Measurements from ENCODE around the gene GNG3. TPM values are rescaled to one million over a fixed set of nuclear protein-coding genes. Genes with fewer than 3 reads are reported as not detected.
A peak's percentile ranks its signal among the peaks of the same experiment; 100 is the strongest.

The GNG3 gene
- total and polyA plus RNA-seq, 2 of the 8 experiments (the other 6 are each of a cell fraction or from before 2014, with no cell fraction given), result 4.9 to 12.1 TPM

DNA sequence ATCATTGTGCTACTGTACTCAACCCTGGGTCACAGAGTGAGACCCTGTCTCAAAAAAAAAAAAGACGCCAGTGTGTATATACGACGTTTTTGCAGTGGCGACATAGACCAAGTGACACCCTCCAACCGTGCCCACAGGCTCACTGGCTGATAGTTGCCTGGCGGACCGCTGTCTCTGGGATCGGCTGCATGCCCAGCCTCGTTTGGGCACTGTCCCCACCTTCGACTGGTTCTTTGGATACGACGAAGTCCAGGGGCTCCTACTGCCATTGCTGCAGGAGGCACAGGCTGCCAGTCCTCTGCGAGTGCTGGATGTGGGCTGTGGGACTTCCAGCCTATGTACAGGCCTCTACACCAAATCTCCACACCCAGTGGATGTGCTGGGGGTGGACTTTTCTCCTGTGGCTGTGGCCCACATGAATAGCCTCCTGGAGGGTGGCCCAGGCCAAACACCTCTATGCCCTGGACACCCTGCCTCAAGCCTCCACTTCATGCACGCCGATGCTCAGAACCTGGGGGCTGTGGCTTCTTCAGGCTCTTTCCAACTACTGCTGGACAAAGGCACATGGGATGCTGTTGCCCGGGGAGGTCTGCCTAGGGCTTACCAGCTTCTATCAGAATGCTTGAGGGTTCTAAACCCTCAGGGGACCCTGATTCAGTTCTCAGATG is 41.1 kb upstream of the GNG3 start (continued):
- TF ChIP-seq POU5F1 (IDR thresholded peaks at IDR 0.05; ENCODE audit: low read depth, low read length), result no peak
- no peak for TF ChIP-seq ZNF274 (IDR thresholded peaks at IDR 0.05; ENCODE audit: borderline replicate concordance, extremely low read depth, low read length)
- no peak for TF ChIP-seq EGR1 (IDR thresholded peaks at IDR 0.05; ENCODE audit: borderline replicate concordance, low read depth, low read length)
- TF ChIP-seq SP2 (IDR thresholded peaks at IDR 0.05; ENCODE audit: low read length), result no peak
- no peak for TF ChIP-seq JUND (IDR thresholded peaks at IDR 0.05; ENCODE audit: low read length)
- peak; percentile 21 for TF ChIP-seq SIRT6 (IDR thresholded peaks at IDR 0.05; ENCODE audit: low read length)
- no peak for TF ChIP-seq CBX5 (IDR thresholded peaks at IDR 0.05; ENCODE audit: low read depth, low read length)
- no peak for TF ChIP-seq KDM5A (IDR thresholded peaks at IDR 0.05; ENCODE audit: low read length)
- no peak for TF ChIP-seq CEBPB (IDR thresholded peaks at IDR 0.05; ENCODE audit: low read depth, low read length)
- TF ChIP-seq SAP30 (IDR thresholded peaks at IDR 0.05; ENCODE audit: insufficient read depth, insufficient replicate concordance, low read length), result no peak
- no peak for TF ChIP-seq TAF1 (IDR thresholded peaks at IDR 0.05; ENCODE audit: low read depth, low read length)
- TF ChIP-seq EP300 (IDR thresholded peaks at IDR 0.05; ENCODE audit: borderline replicate concordance in 1 of 2, low read depth in 2 of 2, low read length in 2 of 2), result no peak
